Measurements from ENCODE around the gene SIVA1.
"Not testable (repeated sequence)": the region's sequence is repeated elsewhere in the genome, so short reads cannot be mapped to it uniquely, and the experiment has no call there.

DNA sequence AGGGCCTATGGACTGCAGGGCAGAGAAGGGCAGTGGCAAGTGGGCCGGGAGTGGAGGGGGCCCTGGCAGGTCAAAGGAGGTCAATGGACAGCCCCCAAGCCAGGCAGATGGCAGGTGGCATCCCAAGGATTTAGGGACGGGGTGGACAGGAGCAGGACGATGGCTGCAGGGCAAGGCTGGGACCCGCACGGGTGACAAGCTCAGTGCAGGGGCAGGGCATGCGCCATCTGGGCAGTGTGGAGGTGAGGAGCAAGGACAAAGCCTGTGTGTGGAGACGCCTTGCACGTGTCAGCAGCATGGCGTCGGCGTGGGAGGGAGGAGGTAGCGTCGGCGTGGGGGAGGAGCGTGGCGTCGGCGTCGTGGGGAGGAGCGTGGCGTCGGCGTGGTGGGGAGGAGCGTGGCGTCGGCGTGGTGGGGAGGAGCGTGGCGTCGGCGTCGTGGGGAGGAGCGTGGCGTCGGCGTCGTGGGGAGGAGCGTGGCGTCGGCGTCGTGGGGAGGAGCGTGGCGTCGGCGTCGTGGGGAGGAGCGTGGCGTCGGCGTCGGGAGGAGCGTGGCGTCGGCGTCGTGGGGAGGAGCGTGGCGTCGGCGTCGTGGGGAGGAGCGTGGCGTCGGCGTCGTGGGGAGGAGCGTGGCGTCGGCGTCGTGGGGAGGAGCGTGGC, 23.6 kb upstream of the SIVA1 start:
- TF ChIP-seq, protein P1, sequence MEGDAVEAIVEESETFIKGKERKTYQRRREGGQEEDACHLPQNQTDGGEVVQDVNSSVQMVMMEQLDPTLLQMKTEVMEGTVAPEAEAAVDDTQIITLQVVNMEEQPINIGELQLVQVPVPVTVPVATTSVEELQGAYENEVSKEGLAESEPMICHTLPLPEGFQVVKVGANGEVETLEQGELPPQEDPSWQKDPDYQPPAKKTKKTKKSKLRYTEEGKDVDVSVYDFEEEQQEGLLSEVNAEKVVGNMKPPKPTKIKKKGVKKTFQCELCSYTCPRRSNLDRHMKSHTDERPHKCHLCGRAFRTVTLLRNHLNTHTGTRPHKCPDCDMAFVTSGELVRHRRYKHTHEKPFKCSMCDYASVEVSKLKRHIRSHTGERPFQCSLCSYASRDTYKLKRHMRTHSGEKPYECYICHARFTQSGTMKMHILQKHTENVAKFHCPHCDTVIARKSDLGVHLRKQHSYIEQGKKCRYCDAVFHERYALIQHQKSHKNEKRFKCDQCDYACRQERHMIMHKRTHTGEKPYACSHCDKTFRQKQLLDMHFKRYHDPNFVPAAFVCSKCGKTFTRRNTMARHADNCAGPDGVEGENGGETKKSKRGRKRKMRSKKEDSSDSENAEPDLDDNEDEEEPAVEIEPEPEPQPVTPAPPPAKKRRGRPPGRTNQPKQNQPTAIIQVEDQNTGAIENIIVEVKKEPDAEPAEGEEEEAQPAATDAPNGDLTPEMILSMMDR (IDR thresholded peaks at IDR 0.05) = not testable (repeated sequence)
- TF ChIP-seq POLR2A (IDR thresholded peaks at IDR 0.05) = not testable (repeated sequence)
